ENCODE data around the gene CD33.

DNA sequence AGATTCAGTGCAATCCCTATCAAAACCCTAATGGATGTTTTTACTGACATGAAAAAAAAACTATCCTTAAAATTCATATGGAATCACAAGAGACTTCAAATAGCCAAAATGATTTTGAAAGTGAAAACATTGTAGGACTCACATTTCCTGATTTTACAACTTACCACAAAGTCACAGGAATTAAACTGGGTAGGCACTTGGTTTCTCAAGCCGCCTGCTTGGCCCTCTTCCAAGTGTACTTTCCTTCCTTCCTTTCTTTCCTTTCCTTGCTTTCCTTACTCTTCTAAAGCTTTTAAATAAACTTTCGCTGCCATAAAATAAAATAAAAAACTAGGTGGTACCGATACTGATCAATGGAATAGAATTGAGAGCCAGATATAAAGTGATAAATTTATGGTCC, 21.0 kb upstream of the CD33 start:
- no peak for TF ChIP-seq ZNF274 (IDR thresholded peaks at IDR 0.05; ENCODE audit: low read depth, low read length)
- TF ChIP-seq YY1 (IDR thresholded peaks at IDR 0.05; ENCODE audit: insufficient read depth, insufficient read length) = no peak

Measured in NT2/D1 (cell line).